ENCODE results near the gene CTSA. TPM values are rescaled to one million over a fixed set of nuclear protein-coding genes. Genes with fewer than 3 reads are reported as not detected.
A peak's percentile ranks its signal among the peaks of the same experiment; 100 is the strongest.
"Not testable (repeated sequence)": the region's sequence is repeated elsewhere in the genome, so short reads cannot be mapped to it uniquely, and the experiment has no call there.

CTSA gene
- total RNA-seq, 1 experiment from 2014 or later = 123 TPM

- DNase-seq (ENCODE audit: low read depth) = no peak
- in situ Hi-C loops (cut with HindIII; ENCODE audit: low pct_unique_long_range_greater_than_20kb, low sequenced_read_pairs) = no loop called here
These were observed 804 bp upstream of the CTSA start for GRCh38 chr20:45890077-45890984.

- in situ Hi-C loops (cut with HindIII; ENCODE audit: low pct_unique_long_range_greater_than_20kb, low sequenced_read_pairs) = no loop called here
- peak; percentile 53 for DNase-seq (ENCODE audit: low read depth)
These were observed 1.1 kb downstream of the CTSA start for GRCh38 chr20:45892049-45892825.

GRCh38 chr20:45892828-45893500 is 1.8 kb downstream of the CTSA start:
- no peak for DNase-seq (ENCODE audit: low read depth)
- in situ Hi-C loops (cut with HindIII; ENCODE audit: low pct_unique_long_range_greater_than_20kb, low sequenced_read_pairs) = no loop called here

GRCh38 chr20:45893831-45894230 is 2.7 kb downstream of the CTSA start:
- in situ Hi-C loops (cut with HindIII; ENCODE audit: low pct_unique_long_range_greater_than_20kb, low sequenced_read_pairs) = no loop called here
- DNase-seq (ENCODE audit: low read depth) = no peak

- no peak for DNase-seq (ENCODE audit: low read depth)
- in situ Hi-C loops (cut with HindIII; ENCODE audit: low pct_unique_long_range_greater_than_20kb, low sequenced_read_pairs) = no loop called here
These were observed 3.7 kb downstream of the CTSA start for GRCh38 chr20:45894797-45895196.

- in situ Hi-C loops (cut with HindIII; ENCODE audit: low pct_unique_long_range_greater_than_20kb, low sequenced_read_pairs) = no loop called here
- no peak for DNase-seq (ENCODE audit: low read depth)
These were observed 5.6 kb downstream of the CTSA start for GRCh38 chr20:45896641-45897161.

GRCh38 chr20:45897289-45897688 is 6.2 kb downstream of the CTSA start:
- no peak for DNase-seq (ENCODE audit: low read depth)
- in situ Hi-C loops (cut with HindIII; ENCODE audit: low pct_unique_long_range_greater_than_20kb, low sequenced_read_pairs) = no loop called here

GRCh38 chr20:45897692-45898091 is 6.6 kb downstream of the CTSA start:
- in situ Hi-C loops (cut with HindIII; ENCODE audit: low pct_unique_long_range_greater_than_20kb, low sequenced_read_pairs) = no loop called here
- no peak for DNase-seq (ENCODE audit: low read depth)

- in situ Hi-C loops (cut with HindIII; ENCODE audit: low pct_unique_long_range_greater_than_20kb, low sequenced_read_pairs) = no loop called here
- DNase-seq (ENCODE audit: low read depth) = no peak
These were observed 7.2 kb downstream of the CTSA start for GRCh38 chr20:45898285-45898684.

GRCh38 chr20:45899046-45899835 is 8.1 kb downstream of the CTSA start:
- no peak for DNase-seq (ENCODE audit: low read depth)
- in situ Hi-C loops (cut with HindIII; ENCODE audit: low pct_unique_long_range_greater_than_20kb, low sequenced_read_pairs) = no loop called here

GRCh38 chr20:45901332-45901731 is 10.2 kb downstream of the CTSA start:
- in situ Hi-C loops (cut with HindIII; ENCODE audit: low pct_unique_long_range_greater_than_20kb, low sequenced_read_pairs); DNase-seq (ENCODE audit: low read depth): not testable (repeated sequence)

GRCh38 chr20:45902199-45902701 is 11.1 kb downstream of the CTSA start:
- DNase-seq (ENCODE audit: low read depth) = no peak
- in situ Hi-C loops (cut with HindIII; ENCODE audit: low pct_unique_long_range_greater_than_20kb, low sequenced_read_pairs) = no loop called here

- in situ Hi-C loops (cut with HindIII; ENCODE audit: low pct_unique_long_range_greater_than_20kb, low sequenced_read_pairs) = no loop called here
- DNase-seq (ENCODE audit: low read depth) = no peak
These were observed 13.7 kb downstream of the CTSA start for GRCh38 chr20:45904583-45905504.

- in situ Hi-C loops (cut with HindIII; ENCODE audit: low pct_unique_long_range_greater_than_20kb, low sequenced_read_pairs) = no loop called here
- peak; percentile 35 for DNase-seq (ENCODE audit: low read depth)
These were observed 14.5 kb downstream of the CTSA start for GRCh38 chr20:45905505-45906079.

- no peak for DNase-seq (ENCODE audit: low read depth)
- in situ Hi-C loops (cut with HindIII; ENCODE audit: low pct_unique_long_range_greater_than_20kb, low sequenced_read_pairs) = no loop called here
These were observed 16.2 kb downstream of the CTSA start for GRCh38 chr20:45907219-45907948.

- in situ Hi-C loops (cut with HindIII; ENCODE audit: low pct_unique_long_range_greater_than_20kb, low sequenced_read_pairs) = no loop called here
- DNase-seq (ENCODE audit: low read depth) = no peak
These were observed 16.9 kb downstream of the CTSA start for GRCh38 chr20:45908084-45908483.
